SK-N-MC (cell line): Measurements from ENCODE around the gene FAM111A.

ENCODE experiments used
- EZH2 ChIP-seq: fragments of 200-600 bp; sonication (generic); IDR thresholded peaks from one replicate; pipeline ENCODE4 v1.6.1; 2017; ENCODE audit warnings: antibody characterized with exemption
- FOXP2 ChIP-seq: optimal IDR thresholded peaks from 2 replicates; pipeline ENCODE3; 2011; ENCODE audit warnings: mild to moderate bottlenecking, moderate library complexity; ENCODE audit not compliant: insufficient read depth; ENCODE audit errors: extremely low read length, control extremely low read depth
- POLR2AphosphoS5 ChIP-seq: IDR thresholded peaks from 2 replicates; pipeline ENCODE4 v1.6.1; 2012; ENCODE audit warnings: mild to moderate bottlenecking, low read depth, low read length, borderline replicate concordance

DNA sequence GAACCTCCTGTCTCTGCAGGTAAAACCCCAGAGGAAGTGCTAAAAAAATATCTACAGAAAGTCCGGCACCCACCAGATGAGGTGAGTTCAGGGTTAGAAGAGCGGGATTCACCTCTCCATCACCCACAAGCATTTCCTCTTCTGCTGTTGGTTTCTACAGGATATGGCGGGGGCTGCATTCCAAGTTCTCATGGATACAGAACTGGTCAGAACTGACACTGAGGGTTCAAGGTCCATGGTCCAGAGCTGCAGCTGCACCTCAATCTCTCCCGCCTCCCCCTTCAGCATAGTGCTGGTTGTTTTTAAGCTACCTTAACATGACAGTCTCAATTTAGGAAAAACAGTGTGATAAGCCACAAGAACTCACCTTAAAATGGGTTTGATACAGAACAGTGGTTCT is 48.4 kb downstream of the FAM111A start:
- TF ChIP-seq EZH2 (no peak), POLR2AphosphoS5 (no peak), FOXP2 (no peak)
